WTC11 (cell line): ENCODE data around the gene FBXL7. TPM values are rescaled to one million over a fixed set of nuclear protein-coding genes. Genes with fewer than 3 reads are reported as not detected.

Experiments used
- ATAC-seq: fragments of 200-7000 bp; cut with Tn5 transposase; 2 replicates; pipeline ENCODE4 v1.10.0; 2021; ENCODE audit warnings: mild to moderate bottlenecking, moderate library complexity
- CTCF ChIA-PET: fragments of 300-600 bp; sonication (Branson Sonifier 250); formaldehyde crosslinking; loops from one replicate; lab custom pipeline; 2021; ENCODE audit warnings: antibody characterized with exemption; lab: Charles Lee
- POLR2A ChIA-PET: fragments of 350-600 bp; sonication (Branson Sonifier 250); formaldehyde crosslinking; loops from one replicate; lab custom pipeline; 2021; ENCODE audit warnings: antibody characterized with exemption; lab: Charles Lee
- DNase-seq: peaks from one replicate; pipeline ENCODE4 v3.0.0; 2021; ENCODE audit warnings: low spot score
- H3K27ac Mint-ChIP-seq: 2 replicates; pipeline ENCODE4 v1.8.0; 2021; ENCODE audit warnings: mixed read lengths
- H3K27me3 Mint-ChIP-seq: 2 replicates; pipeline ENCODE4 v1.8.0; 2021; ENCODE audit warnings: low read depth, mild to moderate bottlenecking, moderate library complexity, mixed read lengths
- H3K36me3 Mint-ChIP-seq: 2 replicates; pipeline ENCODE4 v1.8.0; 2021; ENCODE audit warnings: mixed read lengths
- H3K4me1 Mint-ChIP-seq: 2 replicates; pipeline ENCODE4 v1.8.0; 2022; ENCODE audit warnings: mixed read lengths
- H3K4me3 Mint-ChIP-seq: 2 replicates; pipeline ENCODE4 v1.8.0; 2021; ENCODE audit warnings: mild to moderate bottlenecking, moderate library complexity, mixed read lengths
- H3K9me3 Mint-ChIP-seq: 2 replicates; pipeline ENCODE4 v1.8.0; 2021; ENCODE audit warnings: mixed read lengths
- ATF6 ChIP-seq: sonication (generic); formaldehyde crosslinking; IDR thresholded peaks from 2 replicates; pipeline ENCODE4 v1.8.1; 2023; ENCODE audit warnings: mild to moderate bottlenecking, missing genetic modification reagents
- FOXP4 ChIP-seq: sonication (generic); formaldehyde crosslinking; IDR thresholded peaks from 2 replicates; pipeline ENCODE4 v1.8.0; 2022; ENCODE audit warnings: mild to moderate bottlenecking, missing genetic modification reagents
- MYBL2 ChIP-seq: sonication (generic); formaldehyde crosslinking; IDR thresholded peaks from 2 replicates; pipeline ENCODE4 v1.8.1; 2023; ENCODE audit warnings: mild to moderate bottlenecking, moderate library complexity, missing genetic modification reagents
- PRDM15 ChIP-seq: sonication (generic); formaldehyde crosslinking; IDR thresholded peaks from 2 replicates; pipeline ENCODE4 v1.8.0; 2022; ENCODE audit warnings: missing genetic modification reagents
- PRRX2 ChIP-seq: fragments of 250-450 bp; sonication (Bioruptor Pico); IDR thresholded peaks from 2 replicates; pipeline ENCODE4 v1.8.0; 2021; ENCODE audit warnings: mild to moderate bottlenecking
- ZNF416 ChIP-seq: fragments of 250-450 bp; sonication (Bioruptor Pico); IDR thresholded peaks from 2 replicates; pipeline ENCODE4 v1.9.0; 2021; ENCODE audit warnings: mild to moderate bottlenecking, inconsistent platforms
- total RNA-seq: library from RNA; stranded (reverse); gene quantifications from 3 replicates; pipeline ENCODE4 v1.2.3, GENCODE V29; 2021
- TF ChIP-seq, protein P1 (sequence below): sonication (generic); formaldehyde crosslinking; IDR thresholded peaks from 2 replicates; pipeline ENCODE4 v1.8.1; 2022; ENCODE audit warnings: mild to moderate bottlenecking, missing genetic modification reagents, moderate library complexity, borderline replicate concordance
- TF ChIP-seq, protein P2 (sequence below): sonication (generic); formaldehyde crosslinking; conservative IDR thresholded peaks from 2 replicates; pipeline ENCODE4 v1.8.1; 2022; ENCODE audit warnings: mild to moderate bottlenecking, missing genetic modification reagents
- TF ChIP-seq, protein P3 (sequence below): sonication (generic); formaldehyde crosslinking; conservative IDR thresholded peaks from 2 replicates; pipeline ENCODE4 v1.8.1; 2023; ENCODE audit warnings: mild to moderate bottlenecking, low read depth, missing genetic modification reagents, moderate library complexity
- TF ChIP-seq, protein P4 (sequence below): fragments of 250-450 bp; sonication (Bioruptor Pico); conservative IDR thresholded peaks from 2 replicates; pipeline ENCODE4 v1.9.0; 2021; ENCODE audit warnings: mild to moderate bottlenecking

The FBXL7 gene
- total RNA-seq, 1 experiment from 2014 or later: 13.8 TPM

GRCh38 chr5:15513911-15514310 lies 13.9 kb downstream of the FBXL7 start (continued):
- TF ChIP-seq, protein P1, sequence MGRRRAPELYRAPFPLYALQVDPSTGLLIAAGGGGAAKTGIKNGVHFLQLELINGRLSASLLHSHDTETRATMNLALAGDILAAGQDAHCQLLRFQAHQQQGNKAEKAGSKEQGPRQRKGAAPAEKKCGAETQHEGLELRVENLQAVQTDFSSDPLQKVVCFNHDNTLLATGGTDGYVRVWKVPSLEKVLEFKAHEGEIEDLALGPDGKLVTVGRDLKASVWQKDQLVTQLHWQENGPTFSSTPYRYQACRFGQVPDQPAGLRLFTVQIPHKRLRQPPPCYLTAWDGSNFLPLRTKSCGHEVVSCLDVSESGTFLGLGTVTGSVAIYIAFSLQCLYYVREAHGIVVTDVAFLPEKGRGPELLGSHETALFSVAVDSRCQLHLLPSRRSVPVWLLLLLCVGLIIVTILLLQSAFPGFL (CRISPR knock-in tag): no peak
- TF ChIP-seq FOXP4 (CRISPR knock-in tag): no peak
- TF ChIP-seq ZNF416 (CRISPR knock-in tag): no peak

- TF ChIP-seq PRRX2: no peak
- TF ChIP-seq MYBL2 (CRISPR knock-in tag): no peak
- TF ChIP-seq, protein P2, sequence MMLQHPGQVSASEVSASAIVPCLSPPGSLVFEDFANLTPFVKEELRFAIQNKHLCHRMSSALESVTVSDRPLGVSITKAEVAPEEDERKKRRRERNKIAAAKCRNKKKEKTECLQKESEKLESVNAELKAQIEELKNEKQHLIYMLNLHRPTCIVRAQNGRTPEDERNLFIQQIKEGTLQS (CRISPR knock-in tag): no peak
- TF ChIP-seq, protein P3, sequence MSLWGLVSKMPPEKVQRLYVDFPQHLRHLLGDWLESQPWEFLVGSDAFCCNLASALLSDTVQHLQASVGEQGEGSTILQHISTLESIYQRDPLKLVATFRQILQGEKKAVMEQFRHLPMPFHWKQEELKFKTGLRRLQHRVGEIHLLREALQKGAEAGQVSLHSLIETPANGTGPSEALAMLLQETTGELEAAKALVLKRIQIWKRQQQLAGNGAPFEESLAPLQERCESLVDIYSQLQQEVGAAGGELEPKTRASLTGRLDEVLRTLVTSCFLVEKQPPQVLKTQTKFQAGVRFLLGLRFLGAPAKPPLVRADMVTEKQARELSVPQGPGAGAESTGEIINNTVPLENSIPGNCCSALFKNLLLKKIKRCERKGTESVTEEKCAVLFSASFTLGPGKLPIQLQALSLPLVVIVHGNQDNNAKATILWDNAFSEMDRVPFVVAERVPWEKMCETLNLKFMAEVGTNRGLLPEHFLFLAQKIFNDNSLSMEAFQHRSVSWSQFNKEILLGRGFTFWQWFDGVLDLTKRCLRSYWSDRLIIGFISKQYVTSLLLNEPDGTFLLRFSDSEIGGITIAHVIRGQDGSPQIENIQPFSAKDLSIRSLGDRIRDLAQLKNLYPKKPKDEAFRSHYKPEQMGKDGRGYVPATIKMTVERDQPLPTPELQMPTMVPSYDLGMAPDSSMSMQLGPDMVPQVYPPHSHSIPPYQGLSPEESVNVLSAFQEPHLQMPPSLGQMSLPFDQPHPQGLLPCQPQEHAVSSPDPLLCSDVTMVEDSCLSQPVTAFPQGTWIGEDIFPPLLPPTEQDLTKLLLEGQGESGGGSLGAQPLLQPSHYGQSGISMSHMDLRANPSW (CRISPR knock-in tag): no peak
- no peak for TF ChIP-seq PRDM15 (CRISPR knock-in tag)
- TF ChIP-seq, protein P4, sequence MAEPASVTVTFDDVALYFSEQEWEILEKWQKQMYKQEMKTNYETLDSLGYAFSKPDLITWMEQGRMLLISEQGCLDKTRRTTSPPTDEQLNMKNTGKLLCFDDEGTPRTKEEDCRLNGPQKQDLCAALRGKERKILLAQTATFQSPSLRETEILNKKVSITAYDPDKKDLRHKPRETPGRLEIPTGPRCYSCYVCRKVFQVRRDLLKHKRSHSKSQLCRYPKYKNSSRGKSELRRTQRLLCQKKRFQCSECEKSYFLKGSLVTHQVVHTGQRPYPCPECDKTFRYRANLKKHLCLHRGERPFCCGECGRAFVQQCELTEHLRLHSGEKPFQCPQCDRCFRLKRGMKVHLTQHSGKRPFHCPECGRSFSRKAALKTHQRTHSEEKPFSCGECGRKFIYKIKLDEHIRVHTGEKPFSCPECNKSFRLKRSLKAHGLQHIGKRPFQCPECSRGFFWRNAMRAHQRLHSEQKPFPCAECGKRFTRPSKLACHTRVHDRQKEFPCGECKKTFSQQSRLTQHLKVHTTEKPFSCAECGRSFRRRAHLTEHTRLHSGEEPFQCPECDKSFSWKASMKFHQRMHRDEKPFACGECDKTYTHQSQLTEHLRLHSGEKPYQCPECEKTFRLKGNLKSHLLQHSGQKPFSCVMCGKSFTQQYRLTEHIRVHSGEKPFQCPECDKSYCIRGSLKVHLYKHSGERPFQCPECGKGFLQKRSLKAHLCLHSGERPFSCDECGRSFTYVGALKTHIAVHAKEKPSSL (CRISPR knock-in tag): no peak
- TF ChIP-seq ATF6 (CRISPR knock-in tag): no peak
- H3K36me3 Mint-ChIP-seq: no peaks in the 10 kb centered on the region
- POLR2A ChIA-PET: no interaction called here
- H3K27ac Mint-ChIP-seq: no peak overlapping the region
- no peak for ATAC-seq
- no peaks in the 10 kb centered on the region for H3K27me3 Mint-ChIP-seq
- no peak overlapping the region for H3K4me3 Mint-ChIP-seq
- CTCF ChIA-PET: interaction anchor here (1.0 kb wide), 1 partner anchor 14 kb away, joined by 3 read pairs; no protein-coding TSS in a partner anchor
- H3K4me1 Mint-ChIP-seq: peaks cover 29% of the 10 kb centered on the region
- DNase-seq: no peak
- H3K9me3 Mint-ChIP-seq: no peaks in the 10 kb centered on the region
Observed at GRCh38 chr5:15515229-15515628, 15.2 kb downstream of the FBXL7 start.
